NCI-H510A (cell line): ENCODE results near the gene MYL9.

ENCODE experiments used
- DNase-seq: peaks from one replicate; lab custom pipeline; 2025; lab: John Stamatoyannopoulos, UW

The MYL9 gene

DNA sequence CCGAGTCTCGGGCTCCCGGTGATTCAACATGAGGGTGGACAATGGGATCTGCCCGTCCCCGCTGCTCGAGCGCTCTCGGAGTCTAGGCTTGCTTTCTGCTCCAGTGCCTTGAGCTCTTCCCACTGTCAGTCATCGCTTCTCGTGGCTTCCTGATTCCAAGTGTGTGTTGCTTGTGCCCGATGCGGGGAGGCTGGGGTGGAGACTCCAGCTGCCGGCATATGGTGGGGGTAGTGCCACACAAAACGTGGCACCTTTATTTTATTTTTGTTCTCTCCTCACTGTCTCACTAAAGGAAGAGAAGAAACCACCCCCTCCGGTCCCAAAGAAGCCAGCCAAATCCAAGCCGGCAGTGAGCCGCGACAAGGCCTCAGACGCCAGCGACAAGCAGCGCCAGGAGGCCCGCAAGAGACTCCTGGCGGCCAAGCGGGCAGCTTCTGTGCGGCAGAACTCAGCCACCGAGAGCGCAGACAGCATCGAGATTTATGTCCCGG is 14.8 kb upstream of the MYL9 start:
- no peak for DNase-seq

DNA sequence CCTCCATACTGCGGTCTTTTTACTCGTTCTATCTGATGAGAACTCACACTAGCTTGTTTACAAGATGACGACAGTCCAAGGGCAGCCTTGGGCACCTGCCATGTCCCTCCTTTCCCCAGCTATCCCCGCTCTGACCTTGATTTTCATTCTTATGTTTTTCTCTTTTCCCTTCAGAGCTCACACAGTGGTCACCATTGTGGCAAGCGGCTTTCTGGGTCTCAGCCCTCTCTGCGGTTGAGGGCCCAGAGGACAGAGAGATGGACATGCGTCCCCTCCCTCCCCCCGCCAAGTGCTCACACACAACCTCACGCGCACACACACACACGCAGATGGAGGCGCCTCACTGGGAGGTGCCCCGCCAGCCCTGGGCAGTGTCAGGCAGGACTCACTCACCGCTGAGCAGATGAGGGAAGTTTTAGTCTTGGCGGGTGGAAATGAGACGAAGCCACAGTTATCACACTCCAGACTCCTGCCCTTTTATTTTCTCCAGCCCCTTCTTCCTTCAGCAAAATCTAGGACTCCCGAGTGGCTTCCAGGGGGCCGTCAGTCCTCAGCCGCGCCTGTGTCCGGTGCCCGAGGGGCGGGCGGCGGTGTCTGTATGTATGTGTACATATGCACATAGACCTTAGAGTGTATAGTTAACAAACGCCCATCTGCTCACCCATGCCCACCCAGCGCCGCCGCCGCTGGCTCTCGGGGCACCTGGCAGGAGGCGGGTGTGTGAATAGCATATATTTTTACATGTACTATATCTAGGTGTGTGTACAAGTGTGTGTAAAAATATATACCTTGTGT is 13.8 kb upstream of the MYL9 start:
- no peak for DNase-seq

DNA sequence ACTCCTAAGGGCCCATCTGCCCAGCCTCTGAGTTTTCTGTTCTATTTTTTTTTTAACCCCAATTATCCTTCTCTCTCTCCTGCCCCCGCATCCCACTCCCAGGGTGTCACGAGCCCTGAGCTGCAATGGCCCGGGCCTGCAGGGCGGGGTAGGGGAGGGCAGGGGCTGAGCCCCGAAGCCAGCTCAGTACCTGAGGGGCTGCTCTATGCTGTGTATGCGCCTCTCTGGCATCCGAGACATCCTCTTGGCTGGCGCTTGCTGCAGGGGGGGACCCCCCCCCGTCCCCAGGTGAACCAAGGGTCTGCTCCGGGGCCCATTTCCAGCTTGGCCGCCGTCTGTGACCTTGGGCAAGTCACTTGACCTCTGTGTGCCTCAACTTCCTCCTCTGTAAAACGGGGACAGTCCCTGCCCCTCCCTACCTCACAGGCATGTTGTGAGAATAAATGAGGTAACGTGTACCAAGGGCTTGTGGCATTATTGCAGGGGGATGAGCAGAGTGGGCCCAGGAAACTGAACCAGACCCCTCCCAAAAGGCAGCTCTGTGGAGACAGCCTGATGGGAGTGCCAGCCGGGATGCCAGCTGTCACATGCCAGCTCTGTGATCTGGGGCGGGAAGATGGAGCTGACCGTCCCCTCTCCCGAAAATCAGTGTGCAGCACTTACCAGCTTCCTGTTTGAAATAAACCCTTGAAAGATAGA is 13.0 kb upstream of the MYL9 start:
- no peak for DNase-seq

DNA sequence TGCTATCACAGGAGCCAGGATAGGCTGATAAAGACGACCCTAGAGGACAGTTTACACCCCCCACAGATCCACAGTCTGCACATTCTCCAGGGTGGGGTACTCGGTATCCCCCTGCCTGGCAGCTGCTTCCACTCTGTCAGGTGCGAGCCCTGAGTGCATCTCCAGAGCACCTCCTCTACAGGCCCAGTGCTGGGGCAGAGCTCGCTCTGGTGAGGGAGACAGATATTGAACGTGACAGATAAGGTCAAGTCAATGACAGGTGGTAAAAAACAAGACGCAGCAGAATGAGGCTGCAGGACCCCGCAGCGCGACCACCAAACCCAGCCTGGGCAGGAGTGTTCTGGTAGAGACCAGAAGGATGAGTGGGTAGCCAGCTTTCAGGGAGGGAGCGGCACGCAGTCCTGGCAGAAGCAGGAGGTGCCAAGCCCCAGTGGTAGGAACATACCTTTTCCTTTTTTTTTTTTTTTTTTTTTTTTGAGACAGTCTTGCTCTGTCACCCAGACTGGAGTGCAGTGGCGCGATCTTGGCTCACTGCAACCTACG is 12.4 kb upstream of the MYL9 start:
- no peak for DNase-seq

DNA sequence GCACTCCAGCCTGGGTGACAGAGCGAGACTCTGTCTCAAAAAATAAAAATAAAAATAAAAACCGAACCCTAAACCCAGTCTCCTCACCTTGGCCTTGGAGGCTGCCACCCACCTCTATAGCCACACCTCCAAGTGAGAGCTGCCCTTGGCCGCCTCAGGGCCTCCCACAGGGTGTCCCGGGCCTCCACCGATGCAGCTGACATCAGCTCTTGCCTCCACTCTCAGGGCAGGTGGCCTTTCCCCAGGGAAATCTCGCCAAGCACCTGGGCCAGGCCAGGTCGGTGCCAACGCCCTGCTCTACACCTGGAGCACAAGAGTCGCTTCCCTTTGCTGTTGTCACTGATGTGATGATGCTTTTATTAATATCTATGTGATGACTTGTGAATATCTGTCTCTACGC is 8.9 kb upstream of the MYL9 start:
- peak; percentile 14 for DNase-seq

DNA sequence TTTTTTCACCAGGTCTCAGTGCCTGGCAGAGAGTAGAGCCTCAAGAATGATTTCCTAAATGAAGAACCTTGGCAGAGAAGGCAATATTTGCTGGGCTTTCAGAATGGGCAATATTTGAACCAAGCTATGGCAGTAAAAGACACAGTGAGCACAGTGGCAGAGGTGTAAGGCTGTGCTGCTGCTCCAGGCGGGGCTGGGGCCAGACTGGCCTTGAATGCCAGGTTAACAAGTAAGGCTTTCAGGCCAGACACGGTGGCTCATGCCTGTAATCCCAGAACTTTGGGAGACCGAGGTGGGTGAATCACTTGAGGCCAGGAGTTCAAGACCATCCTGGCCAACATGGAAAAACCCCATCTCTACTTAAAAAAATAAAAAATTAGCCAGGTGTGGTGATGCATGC is 8.5 kb upstream of the MYL9 start:
- no peak for DNase-seq

DNA sequence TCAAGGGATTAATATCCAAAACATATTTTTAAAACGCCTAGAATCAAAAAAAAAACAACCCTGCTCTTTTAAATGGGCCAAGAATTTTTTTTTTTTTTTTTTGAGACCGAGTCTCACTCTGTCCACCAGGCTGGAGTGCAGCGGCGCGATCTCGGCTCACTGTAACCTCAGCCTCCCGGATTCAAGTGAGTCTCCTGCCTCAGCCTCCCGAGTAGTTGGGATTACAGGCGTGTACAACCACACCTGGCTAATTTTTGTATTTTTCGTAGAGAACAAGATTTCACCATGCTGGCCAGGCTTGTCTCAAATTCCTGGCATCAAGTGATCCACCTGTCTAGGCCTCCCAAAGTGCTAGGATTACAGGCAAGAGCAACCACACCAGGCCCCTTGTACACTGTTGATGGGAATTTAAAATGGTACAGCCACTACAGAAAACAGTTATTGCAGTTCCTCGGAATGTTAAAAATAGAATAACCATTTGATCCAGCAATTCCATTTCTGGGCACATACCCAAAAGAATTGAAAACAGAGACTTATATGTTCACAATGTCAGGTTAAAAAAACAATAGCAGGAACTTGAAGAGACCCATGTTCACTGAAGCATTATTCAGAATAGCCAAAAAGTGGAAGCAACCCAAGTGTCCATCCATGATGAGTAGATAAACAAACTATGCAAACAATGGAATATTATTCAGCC is 3.1 kb upstream of the MYL9 start:
- DNase-seq = no peak

DNA sequence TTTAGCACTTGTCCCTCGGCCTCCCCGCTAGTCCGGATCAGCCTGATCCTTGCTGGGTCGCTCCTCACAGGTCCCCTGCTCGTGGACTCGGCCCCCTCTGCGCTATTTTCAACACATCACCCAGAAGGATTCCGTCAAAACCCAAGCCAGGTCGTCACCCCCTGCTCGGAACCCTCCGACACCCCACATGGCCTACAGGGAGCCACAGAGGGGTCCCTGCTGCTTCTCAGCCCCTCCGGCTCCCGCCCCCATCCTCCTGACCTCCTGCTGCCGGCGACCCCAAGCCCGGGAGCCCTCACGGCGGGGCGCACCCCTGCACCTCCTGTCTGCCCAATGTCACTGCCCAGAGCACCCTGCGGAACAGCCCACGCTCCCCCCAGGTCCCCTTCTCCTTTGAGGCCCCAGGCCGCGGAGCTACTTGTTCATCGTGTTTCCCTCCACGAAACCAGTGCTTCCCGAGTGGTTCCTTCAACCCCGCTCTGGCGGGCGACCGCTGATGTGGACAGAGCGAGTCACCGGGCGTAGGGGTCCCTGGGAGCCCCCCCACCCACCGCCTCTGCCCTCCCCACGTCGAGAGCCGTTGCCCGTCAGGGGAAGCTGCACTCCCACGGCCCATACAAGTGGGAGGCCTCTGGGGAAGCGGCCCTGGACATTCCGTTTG is 638 bp upstream of the MYL9 start:
- DNase-seq = no peak

DNA sequence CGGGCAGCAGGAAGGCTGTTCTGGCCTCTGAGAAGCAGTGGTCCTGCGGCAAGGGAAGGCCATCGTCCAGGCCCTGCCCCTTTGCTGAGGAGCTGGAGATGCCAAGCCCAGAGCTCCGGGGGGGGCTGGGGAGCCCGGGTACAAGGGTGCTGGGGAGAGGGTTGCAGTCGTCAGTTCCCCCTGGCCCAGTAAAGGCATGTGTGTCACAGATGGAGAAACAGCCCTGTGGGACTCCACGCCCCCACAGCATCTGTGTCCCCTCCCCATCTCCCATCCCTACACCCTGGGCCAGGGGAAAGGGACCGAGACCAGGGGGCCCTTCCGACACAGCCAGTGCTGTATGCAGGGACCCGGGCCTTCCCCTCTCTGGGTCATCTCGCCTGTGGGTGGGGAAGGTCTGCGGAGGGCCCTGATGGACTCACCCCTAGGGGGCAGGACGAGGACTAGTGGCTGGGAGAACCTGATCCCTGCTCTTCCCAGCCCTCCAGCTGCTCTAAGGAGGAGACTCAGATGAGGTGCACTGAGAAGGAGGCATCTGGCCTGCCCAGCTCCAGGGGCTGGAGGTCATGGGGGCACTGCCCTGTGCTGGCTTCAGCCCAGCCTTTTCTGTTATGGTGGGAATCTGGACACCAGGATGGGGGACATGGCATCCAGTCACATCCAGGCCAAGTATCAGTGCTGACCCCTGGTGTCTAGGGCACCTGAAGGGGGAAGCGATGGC is 609 bp downstream of the MYL9 start:
- peak; percentile 5 for DNase-seq

DNA sequence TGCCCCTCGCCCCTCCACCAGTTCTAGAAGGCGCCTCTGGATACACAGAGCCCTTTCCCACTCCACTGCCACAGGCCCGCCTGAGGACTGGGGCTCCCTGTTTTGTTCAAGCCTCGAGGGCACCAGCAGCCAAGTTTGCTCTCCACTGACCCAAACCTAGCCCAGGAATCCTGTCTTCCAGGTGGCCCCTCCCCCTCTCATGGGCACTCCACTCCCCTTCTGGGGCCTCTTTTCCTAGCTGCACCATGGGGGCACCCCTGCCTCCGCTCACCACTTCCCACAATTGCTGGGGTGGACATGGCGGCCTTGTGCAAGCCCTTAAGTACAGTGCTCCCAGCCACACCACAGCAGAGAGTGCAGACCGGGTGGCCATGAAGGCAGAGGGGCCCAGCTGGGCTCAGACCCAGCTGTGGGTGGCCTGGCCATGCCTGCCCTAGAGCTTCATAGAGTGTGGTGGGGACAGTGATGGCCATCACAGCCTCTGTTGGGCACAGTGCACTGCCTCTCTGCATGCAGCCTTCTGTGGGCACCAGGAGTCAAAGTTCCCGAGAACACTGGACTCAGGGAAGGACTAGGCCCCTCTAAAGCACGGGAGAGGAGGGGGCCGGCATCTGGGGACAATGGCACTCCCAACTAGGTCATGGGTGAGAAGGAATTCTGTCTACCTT is 1.3 kb downstream of the MYL9 start:
- no peak for DNase-seq

DNA sequence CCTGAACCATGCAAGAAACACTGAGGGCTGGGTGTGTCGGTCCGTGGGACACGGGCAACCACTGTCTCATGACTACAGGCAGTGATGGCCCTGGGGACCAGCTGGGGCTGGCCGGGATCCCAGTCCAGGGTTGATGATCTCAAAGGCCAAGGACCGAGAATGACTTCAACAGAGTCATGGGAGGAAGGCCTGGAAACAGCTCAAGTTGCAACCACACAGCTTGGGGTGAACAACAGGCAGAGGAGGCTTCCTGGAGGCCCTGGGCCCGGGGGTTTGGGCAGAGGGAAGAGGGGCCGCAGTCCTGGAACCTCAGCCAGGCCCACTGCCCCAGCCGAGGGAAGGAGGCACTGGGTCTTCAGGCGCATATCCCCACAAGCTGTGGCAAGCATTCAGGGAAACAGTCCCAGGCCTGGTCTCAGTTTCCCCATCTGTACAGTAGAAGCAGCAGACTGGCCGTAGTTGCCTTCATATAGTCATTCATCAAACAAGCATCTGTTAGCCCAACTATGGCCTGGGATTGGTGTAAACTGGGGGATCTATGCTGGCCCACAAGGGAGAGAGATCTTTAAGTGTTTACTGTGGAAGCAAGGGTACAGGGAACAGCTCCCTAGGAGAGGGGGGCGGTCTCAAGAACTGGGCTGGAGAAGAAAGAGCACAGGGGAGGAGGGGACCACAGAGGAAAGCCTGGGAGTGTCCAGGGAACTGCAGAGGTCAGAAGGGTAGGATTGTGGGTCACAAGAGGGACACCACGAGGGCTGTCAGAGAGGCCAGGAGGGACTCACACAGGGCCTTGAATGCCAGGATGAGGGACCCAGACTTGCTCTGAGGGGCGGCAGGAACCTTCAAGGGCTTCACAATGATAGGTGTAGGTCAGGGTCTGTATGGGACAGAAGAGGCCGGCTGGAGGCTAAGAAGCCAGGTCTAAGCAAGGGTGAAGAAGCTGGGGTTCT is 2.1 kb downstream of the MYL9 start:
- DNase-seq = no peak

DNA sequence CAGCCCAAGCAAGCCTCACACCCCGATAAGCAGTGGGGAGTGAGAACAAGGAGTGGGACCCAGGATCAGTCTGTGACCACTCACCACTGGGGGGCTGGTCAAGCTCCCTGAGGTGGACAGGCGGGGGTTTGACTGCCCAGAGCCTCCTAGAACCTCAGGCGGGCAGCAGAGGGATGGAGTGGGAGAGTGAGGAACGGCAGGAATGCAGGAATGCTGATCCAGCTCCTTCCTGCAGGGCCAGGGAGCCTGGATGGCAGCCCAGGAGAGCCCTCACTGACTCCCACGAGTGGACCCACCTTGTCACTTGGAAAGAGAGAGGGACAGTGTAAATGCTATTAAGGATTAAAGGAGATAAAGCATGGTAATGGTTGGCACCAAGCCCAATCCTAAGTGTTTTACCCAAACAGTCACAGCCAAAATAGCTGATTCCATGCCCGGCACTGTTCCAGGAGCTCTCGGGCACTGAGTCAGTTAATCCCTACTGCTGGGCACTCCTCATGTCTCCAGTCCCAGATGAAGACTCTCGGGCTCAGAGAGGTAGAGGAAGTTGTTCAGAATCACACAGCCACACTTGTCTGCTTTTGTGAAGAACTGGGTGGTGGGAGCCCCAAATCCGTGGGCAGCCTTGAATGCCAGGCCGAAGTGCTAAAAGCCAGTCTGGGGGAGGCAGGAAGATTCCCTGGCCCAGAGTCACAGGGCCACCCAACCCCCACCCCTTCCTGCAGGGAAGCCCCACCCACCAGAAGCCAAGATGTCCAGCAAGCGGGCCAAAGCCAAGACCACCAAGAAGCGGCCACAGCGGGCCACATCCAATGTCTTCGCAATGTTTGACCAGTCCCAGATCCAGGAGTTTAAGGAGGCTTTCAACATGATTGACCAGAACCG is 3.1 kb downstream of the MYL9 start:
- no peak for DNase-seq

DNA sequence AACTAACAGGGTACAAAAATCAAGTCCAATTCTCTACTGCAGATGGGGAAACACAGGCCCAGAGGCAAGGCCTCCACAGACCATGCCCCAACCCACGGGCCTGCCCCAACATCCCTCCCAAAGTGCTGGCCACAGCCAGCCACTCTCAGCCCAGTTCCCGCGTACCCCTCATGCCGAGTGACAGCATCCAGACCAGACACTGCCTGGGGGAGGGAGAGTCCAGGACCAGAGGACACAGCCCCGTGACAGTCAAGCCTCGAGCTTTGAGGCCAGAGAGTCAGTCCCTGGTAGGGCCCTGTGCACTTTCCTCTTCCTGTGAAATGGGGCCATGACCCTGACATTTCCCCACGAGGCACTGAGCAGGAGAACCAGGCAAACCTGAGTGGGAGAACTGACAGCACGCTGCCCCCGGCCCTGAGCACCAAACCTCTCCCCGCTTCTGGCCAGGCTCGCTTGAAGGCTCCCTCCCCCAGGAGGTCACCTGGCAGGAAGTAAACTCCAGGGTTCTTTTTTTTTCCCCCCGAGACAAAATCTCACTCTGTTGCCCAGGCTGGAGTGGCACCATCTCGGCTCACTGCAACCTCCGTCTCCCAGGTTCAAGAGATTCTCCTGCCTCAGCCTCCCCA is 4.9 kb downstream of the MYL9 start:
- no peak for DNase-seq

DNA sequence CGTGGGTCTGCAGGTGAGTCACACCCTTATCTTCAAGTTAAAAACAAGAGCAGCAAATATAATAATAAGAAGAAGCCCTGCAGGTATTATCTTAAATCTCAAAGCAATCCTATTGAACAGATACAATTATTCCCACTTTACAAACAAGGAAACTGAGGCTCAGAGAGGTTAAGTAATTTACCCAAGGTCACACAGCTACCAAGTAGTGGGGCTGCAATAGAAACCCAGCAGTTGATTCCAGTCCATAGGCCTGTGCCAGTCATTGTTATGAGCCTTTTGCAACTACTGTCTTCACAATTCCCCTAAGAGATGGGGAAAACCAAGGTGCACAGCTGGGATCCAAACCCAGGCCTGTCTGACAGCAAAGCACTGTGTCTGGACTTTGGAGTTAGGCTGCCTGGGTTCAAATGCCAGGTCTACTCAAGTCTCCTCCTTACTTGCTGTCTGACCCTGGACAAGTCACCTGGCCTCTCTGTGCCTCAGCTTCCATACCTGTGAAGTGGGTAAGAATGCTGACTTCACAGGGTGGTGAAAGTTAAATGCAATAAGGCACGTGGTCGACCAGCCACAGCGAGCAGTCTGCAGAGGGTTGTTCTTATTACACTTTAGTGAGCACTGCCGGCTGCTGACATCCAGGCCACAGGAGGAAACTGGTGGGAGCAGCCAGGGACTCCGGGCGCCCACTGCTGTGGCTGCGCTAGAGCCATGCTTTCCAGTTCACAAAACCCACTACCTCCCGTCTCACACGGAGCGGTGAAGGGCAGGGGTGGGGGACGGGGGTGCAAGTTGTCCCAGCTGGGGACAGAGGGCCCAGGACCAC is 6.1 kb downstream of the MYL9 start:
- no peak for DNase-seq

DNA sequence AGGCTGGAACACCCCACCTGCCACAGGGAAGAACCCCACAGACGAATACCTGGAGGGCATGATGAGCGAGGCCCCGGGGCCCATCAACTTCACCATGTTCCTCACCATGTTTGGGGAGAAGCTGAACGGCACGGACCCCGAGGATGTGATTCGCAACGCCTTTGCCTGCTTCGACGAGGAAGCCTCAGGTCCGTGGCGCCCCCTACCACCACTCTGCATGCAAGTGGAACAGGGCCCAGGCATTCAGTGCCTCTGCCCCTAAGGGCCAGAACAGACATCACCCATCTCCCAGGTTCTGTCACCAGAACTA is 6.6 kb downstream of the MYL9 start:
- no peak for DNase-seq

DNA sequence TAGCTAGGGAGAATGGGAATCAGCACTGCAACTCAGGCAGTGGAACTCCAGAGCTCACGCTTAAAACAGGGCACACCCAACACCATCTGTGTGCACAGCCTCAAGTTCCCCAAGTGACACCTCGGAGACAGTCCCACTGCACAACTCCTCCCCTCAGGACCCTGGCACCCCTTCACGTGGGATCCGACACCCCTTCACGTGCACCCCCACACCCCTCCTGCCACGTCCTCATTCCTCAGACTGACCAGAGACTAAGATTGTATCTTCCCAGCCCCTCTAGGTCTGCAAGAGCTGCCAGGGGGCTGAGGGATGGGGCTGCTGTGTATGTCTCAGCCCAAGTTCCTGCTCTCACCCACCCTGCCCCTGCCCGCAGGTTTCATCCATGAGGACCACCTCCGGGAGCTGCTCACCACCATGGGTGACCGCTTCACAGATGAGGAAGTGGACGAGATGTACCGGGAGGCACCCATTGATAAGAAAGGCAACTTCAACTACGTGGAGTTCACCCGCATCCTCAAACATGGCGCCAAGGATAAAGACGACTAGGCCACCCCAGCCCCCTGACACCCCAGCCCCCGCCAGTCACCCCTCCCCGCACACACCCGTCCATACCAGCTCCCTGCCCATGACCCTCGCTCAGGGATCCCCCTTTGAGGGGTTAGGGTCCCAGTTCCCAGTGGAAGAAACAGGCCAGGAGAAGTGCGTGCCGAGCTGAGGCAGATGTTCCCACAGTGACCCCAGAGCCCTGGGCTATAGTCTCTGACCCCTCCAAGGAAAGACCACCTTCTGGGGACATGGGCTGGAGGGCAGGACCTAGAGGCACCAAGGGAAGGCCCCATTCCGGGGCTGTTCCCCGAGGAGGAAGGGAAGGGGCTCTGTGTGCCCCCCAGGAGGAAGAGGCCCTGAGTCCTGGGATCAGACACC is 7.6 kb downstream of the MYL9 start:
- no peak for DNase-seq

DNA sequence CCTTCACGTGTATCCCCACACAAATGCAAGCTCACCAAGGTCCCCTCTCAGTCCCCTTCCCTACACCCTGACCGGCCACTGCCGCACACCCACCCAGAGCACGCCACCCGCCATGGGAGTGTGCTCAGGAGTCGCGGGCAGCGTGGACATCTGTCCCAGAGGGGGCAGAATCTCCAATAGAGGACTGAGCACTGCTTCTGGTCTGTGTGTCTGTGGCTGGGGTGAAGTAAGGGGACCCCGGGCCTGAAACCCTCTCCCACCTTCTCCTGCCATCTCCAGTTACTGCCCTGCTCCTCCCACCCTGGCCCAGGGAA is 8.3 kb downstream of the MYL9 start:
- no peak for DNase-seq
